Thoracic aorta (tissue), 2 donors: ENCODE data around the gene CFAP43. TPM values are rescaled to one million over a fixed set of nuclear protein-coding genes. Genes with fewer than 3 reads are reported as not detected.

ENCODE experiments used
- ATAC-seq: fragments of 150-250 bp; one replicate; pipeline ENCODE4 v1.8.0; 2017; ENCODE audit warnings: low read depth; ENCODE audit not compliant: insufficient number of reproducible peaks, low FRiP score
- DNase-seq: peaks from one replicate; pipeline ENCODE4 v3.0.0-alpha.2; 2020; ENCODE audit warnings: low spot score
- H3K27ac ChIP-seq, 2 donors: fragments of 200-600 bp; sonication (generic); 1 replicate in 1 of 2; 2 replicates in 1 of 2; pipeline ENCODE4 v1.5.1; 2016; ENCODE audit warnings: mild to moderate bottlenecking in 2 of 2, moderate library complexity in 2 of 2
- H3K27me3 ChIP-seq: fragments of 200-600 bp; sonication (generic); replicated peaks from 2 replicates; pipeline ENCODE4 v1.6.0; 2016; ENCODE audit warnings: mild to moderate bottlenecking; ENCODE audit not compliant: insufficient read depth
- H3K36me3 ChIP-seq: fragments of 200-600 bp; sonication (generic); one replicate; pipeline ENCODE4 v1.5.1; 2016
- H3K4me1 ChIP-seq, 2 donors: fragments of 200-600 bp; sonication (generic); 1 replicate in 1 of 2; 2 replicates in 1 of 2; pipeline versions ENCODE4 v1.5.1 to v1.6.0; 2016; ENCODE audit warnings: low read depth in 2 of 2, mild to moderate bottlenecking in 1 of 2; ENCODE audit not compliant: control insufficient read depth in 1 of 2
- H3K4me3 ChIP-seq: fragments of 200-600 bp; sonication (generic); 2 replicates; pipeline ENCODE4 v1.5.1; 2016; ENCODE audit warnings: mild to moderate bottlenecking
- H3K9me3 ChIP-seq: fragments of 200-600 bp; sonication (generic); 2 replicates; pipeline ENCODE4 v1.5.1; 2016
- total RNA-seq, 2 donors: library from RNA; depleted of rRNA; stranded (reverse); fragments of >200 nt; gene quantifications; one replicate each; pipeline versions ENCODE4 v1.1.0 to v1.2.3, GENCODE V29; 2016
- TF ChIP-seq, protein P1 (sequence below): fragments of 200-600 bp; sonication (generic); IDR thresholded peaks from one replicate; pipeline ENCODE4 v1.5.1; 2019; ENCODE audit warnings: antibody characterized with exemption

CFAP43 gene
- total RNA-seq, 2 donors from 2014 or later = 0.85 TPM; not detected in 1

DNA sequence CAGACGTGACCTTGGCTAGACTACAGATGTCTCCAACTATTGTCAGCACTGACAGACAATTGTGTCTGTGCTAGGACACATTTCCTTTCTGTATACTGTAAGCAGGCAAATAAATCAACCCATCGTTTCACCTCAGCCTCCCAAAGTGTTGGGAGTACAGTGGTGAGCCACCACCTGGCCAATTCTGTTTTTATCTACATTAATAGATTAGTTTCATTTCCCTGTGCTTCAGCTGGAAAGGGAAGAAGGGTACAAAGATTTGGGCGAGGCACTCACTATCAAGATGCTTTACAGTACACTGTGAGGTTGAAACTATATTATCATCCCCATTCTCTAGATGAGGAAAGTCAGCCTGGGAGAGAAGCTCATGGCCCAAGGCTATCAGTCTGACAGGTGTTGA, 88.3 kb downstream of the CFAP43 start:
- Histone ChIP-seq H3K9me3 (no peaks in the 10 kb centered on the region), H3K4me3 (no peak overlapping the region), H3K4me1 (no peaks in the 10 kb centered on the region), H3K36me3 (no peaks in the 10 kb centered on the region), H3K27me3 (no peaks in the 10 kb centered on the region), H3K27ac (no peak overlapping the region)
- TF ChIP-seq, protein P1, sequence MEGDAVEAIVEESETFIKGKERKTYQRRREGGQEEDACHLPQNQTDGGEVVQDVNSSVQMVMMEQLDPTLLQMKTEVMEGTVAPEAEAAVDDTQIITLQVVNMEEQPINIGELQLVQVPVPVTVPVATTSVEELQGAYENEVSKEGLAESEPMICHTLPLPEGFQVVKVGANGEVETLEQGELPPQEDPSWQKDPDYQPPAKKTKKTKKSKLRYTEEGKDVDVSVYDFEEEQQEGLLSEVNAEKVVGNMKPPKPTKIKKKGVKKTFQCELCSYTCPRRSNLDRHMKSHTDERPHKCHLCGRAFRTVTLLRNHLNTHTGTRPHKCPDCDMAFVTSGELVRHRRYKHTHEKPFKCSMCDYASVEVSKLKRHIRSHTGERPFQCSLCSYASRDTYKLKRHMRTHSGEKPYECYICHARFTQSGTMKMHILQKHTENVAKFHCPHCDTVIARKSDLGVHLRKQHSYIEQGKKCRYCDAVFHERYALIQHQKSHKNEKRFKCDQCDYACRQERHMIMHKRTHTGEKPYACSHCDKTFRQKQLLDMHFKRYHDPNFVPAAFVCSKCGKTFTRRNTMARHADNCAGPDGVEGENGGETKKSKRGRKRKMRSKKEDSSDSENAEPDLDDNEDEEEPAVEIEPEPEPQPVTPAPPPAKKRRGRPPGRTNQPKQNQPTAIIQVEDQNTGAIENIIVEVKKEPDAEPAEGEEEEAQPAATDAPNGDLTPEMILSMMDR = no peak
- ATAC-seq (no peak), DNase-seq (no peak)

DNA sequence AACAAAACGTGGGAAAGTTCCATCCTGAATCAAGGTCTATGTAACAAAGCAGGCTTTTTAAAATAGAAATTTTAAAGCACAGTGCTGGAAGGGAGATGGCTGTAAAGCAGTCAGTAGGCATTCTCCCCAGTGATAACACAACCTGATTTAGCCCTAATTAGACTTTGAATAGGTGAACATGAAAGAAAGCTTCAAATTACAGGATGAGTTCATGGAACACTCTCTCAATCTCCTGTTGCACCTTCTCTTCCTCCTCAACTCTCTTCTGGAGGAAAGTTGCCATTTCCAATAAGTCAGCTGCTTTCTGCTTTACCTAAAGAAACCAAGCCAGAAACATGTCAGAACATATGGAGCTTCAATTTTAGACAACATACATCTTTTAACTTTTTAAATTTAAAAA, 90.1 kb downstream of the CFAP43 start:
- no peaks in the 10 kb centered on the region for H3K9me3 ChIP-seq
- H3K4me3 ChIP-seq = no peak overlapping the region
- no peak for ATAC-seq

DNA sequence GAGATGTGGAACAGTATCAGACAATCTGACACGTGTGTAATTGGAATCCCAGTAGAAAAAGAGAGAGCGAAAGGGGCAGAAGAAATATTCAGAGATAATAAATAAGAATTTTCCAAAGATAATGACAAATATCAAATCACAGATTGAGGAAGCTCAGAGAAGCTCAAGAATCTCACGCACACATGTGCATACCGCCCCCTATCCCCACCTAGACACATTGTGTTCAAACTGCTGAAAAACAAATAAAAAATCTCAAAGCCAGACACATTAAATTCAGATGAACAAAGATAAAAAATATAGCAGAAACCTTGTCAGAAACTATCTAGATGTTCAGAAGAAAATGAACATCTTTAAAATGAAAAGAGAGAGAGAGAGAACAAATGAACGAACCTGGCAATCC, 92.9 kb downstream of the CFAP43 start:
- no peaks in the 10 kb centered on the region for H3K4me1 ChIP-seq
- H3K36me3 ChIP-seq = no peaks in the 10 kb centered on the region
- H3K27ac ChIP-seq = no peak overlapping the region
- no peaks in the 10 kb centered on the region for H3K9me3 ChIP-seq
- DNase-seq (no peak), ATAC-seq (no peak)
- H3K4me3 ChIP-seq = no peak overlapping the region
- no peaks in the 10 kb centered on the region for H3K27me3 ChIP-seq
- TF ChIP-seq, protein P1 = no peak

More for the DNA sequence above, 90.1 kb downstream of the CFAP43 start:
- TF ChIP-seq, protein P1 = no peak
- no peaks in the 10 kb centered on the region for H3K4me1 ChIP-seq
- H3K36me3 ChIP-seq = no peaks in the 10 kb centered on the region
- H3K27me3 ChIP-seq = no peaks in the 10 kb centered on the region
- no peak for DNase-seq
- no peak overlapping the region for H3K27ac ChIP-seq

DNA sequence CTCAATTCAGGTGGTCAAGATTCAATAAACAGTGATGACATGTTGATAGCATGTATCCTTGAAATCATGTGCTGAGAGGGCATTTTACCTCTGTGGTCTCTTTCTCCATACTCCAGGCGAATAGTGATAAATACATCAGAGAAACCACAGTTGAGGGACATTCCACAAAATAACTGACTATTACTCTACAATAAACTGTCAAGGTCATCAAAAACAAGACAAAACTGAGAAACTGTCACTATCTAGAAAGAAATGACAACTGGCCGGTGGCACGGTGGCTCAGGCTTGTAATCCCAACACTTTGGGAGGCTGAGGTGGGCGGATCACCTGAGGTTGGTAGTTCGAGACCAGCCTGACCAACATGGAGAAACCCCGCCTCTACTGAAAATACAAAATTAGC, 94.0 kb downstream of the CFAP43 start:
- H3K4me1 ChIP-seq = no peaks in the 10 kb centered on the region
- no peaks in the 10 kb centered on the region for H3K36me3 ChIP-seq
- TF ChIP-seq, protein P1 = no peak
- H3K27me3 ChIP-seq = no peaks in the 10 kb centered on the region
- no peak overlapping the region for H3K4me3 ChIP-seq
- DNase-seq = no peak
- no peaks in the 10 kb centered on the region for H3K9me3 ChIP-seq
- ATAC-seq = no peak
- H3K27ac ChIP-seq = no peak overlapping the region

DNA sequence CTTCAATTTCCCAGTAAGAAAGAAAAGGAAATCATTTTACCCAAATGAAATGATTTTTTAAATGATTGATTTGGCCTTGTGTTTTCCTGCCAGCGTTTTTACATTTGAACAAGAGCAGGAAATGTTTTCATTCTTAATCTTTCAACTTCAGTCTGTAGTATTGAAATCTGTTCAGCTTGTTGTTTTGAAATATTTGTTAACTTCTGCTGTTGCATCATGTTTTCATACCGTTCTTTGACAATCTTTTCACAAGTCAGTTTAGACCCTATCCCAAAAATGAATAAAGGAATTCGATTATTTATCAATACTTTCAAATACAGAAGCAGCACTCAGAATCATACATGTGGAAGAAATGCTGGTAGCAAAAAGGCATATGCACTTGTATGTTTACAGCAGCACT, 102.1 kb downstream of the CFAP43 start:
- no peak for DNase-seq
- Histone ChIP-seq H3K4me1 (no peaks in the 10 kb centered on the region), H3K9me3 (no peaks in the 10 kb centered on the region), H3K4me3 (no peak overlapping the region), H3K36me3 (no peaks in the 10 kb centered on the region), H3K27me3 (no peaks in the 10 kb centered on the region), H3K27ac (no peak overlapping the region)
- TF ChIP-seq, protein P1 = no peak
- ATAC-seq = no peak
